ENCODE data around the gene PPM1L.

GRCh38 chr3:160857476-160858119 lies 101.6 kb downstream of the PPM1L start:
- TF ChIP-seq HNRNPUL1 (IDR thresholded peaks at IDR 0.05; ENCODE audit: low read depth, low read length) (no peak), ZNF570 (CRISPR knock-in tag; IDR thresholded peaks at IDR 0.05; ENCODE audit: borderline replicate concordance) (no peak), SMC3 (IDR thresholded peaks at IDR 0.05; ENCODE audit: low read length) (no peak), CTCF (CRISPR knock-in tag; IDR thresholded peaks at IDR 0.05) (no peak), ZNF143 (CRISPR knock-in tag; IDR thresholded peaks at IDR 0.05) (no peak), MAZ (IDR thresholded peaks at IDR 0.05; ENCODE audit: borderline replicate concordance, low read depth, low read length) (no peak), MAZ (CRISPR knock-in tag; IDR thresholded peaks at IDR 0.05; ENCODE audit: low read depth) (no peak), CC2D1A (CRISPR knock-in tag; IDR thresholded peaks at IDR 0.05) (no peak)

Data from HepG2 (cell line).